ENCODE measurements around the gene ATP6V1C2. TPM values are rescaled to one million over a fixed set of nuclear protein-coding genes. Genes with fewer than 3 reads are reported as not detected.

ATP6V1C2 gene
- total and polyA plus RNA-seq, 4 donors, result 0.55 to 2.5 (median 1.0) TPM

- WGBS, 2 donors, result 88 to 95% methylated on average over 13 of the region's 13 CpGs
- Histone ChIP-seq H3K27ac (ENCODE audit: low read depth in 1 of 2, low read length in 1 of 2) (no peak overlapping the region), H3K4me1 (ENCODE audit: control insufficient read depth in 5 of 5, insufficient read depth in 5 of 5, low read length in 5 of 5) (peaks cover 0 to 10% (median 0%) of the 10 kb centered on the region in 5 donors), H3K27me3 (ENCODE audit: control insufficient read depth in 3 of 3, insufficient read depth in 3 of 3, low read length in 2 of 3) (no peaks in the 10 kb centered on the region), H3K9ac (ENCODE audit: insufficient read depth in 1 of 2, low read length in 2 of 2) (no peak overlapping the region), H3K4me3 (no peak overlapping the region), H3K36me3 (ENCODE audit: control insufficient read depth in 4 of 4, insufficient read depth in 4 of 4, low read length in 4 of 4) (no peaks in the 10 kb centered on the region), H3K9me3 (ENCODE audit: control insufficient read depth in 4 of 4, insufficient read depth in 3 of 4, low read length in 3 of 4) (no peaks in the 10 kb centered on the region)
- ATAC-seq (ENCODE audit: insufficient read depth, low FRiP score), result no peak
- no peak for DNase-seq
- no peak for TF ChIP-seq CTCF (IDR thresholded peaks at IDR 0.05; ENCODE audit: control extremely low read depth, extremely low read depth)
These were observed 50.4 kb downstream of the ATP6V1C2 start for GRCh38 chr2:10771786-10772185.

- H3K27me3 ChIP-seq (ENCODE audit: control insufficient read depth in 3 of 3, insufficient read depth in 3 of 3, low read length in 2 of 3), result no peaks in the 10 kb centered on the region
- peaks cover 0 to 10% (median 0%) of the 10 kb centered on the region in 5 donors for H3K4me1 ChIP-seq (ENCODE audit: control insufficient read depth in 5 of 5, insufficient read depth in 5 of 5, low read length in 5 of 5)
- no peak for DNase-seq
- H3K36me3 ChIP-seq (ENCODE audit: control insufficient read depth in 4 of 4, insufficient read depth in 4 of 4, low read length in 4 of 4), result no peaks in the 10 kb centered on the region
- no peak overlapping the region for H3K4me3 ChIP-seq
- H3K9ac ChIP-seq (ENCODE audit: insufficient read depth in 1 of 2, low read length in 2 of 2), result no peak overlapping the region
- no peaks in the 10 kb centered on the region for H3K9me3 ChIP-seq (ENCODE audit: control insufficient read depth in 4 of 4, insufficient read depth in 3 of 4, low read length in 3 of 4)
- ATAC-seq (ENCODE audit: insufficient read depth, low FRiP score), result no peak
- no peak overlapping the region for H3K27ac ChIP-seq (ENCODE audit: low read depth in 1 of 2, low read length in 1 of 2)
- WGBS, 2 donors, result 92 to 95% methylated on average over 12 of the region's 12 CpGs
- TF ChIP-seq CTCF (IDR thresholded peaks at IDR 0.05; ENCODE audit: control extremely low read depth, extremely low read depth), result no peak
These were observed 50.9 kb downstream of the ATP6V1C2 start for GRCh38 chr2:10772201-10772867.

GRCh38 chr2:10772868-10773215 lies 51.4 kb downstream of the ATP6V1C2 start:
- Histone ChIP-seq H3K4me1 (ENCODE audit: control insufficient read depth in 5 of 5, insufficient read depth in 5 of 5, low read length in 5 of 5) (peaks cover 0 to 10% (median 0%) of the 10 kb centered on the region in 5 donors), H3K27ac (ENCODE audit: low read depth in 1 of 2, low read length in 1 of 2) (no peak overlapping the region), H3K27me3 (ENCODE audit: control insufficient read depth in 3 of 3, insufficient read depth in 3 of 3, low read length in 2 of 3) (no peaks in the 10 kb centered on the region), H3K9ac (ENCODE audit: insufficient read depth in 1 of 2, low read length in 2 of 2) (no peak overlapping the region), H3K4me3 (no peak overlapping the region), H3K9me3 (ENCODE audit: control insufficient read depth in 4 of 4, insufficient read depth in 3 of 4, low read length in 3 of 4) (no peaks in the 10 kb centered on the region), H3K36me3 (ENCODE audit: control insufficient read depth in 4 of 4, insufficient read depth in 4 of 4, low read length in 4 of 4) (peaks cover 0 to 1% (median 0%) of the 10 kb centered on the region in 4 donors)
- no peak for TF ChIP-seq CTCF (IDR thresholded peaks at IDR 0.05; ENCODE audit: control extremely low read depth, extremely low read depth)
- DNase-seq (no peak), ATAC-seq (ENCODE audit: insufficient read depth, low FRiP score) (no peak)
- 85% methylated on average over 12 to 13 of the region's 13 CpGs for WGBS, 2 donors
